Embryonic facial prominence (tissue), 1 donor: ENCODE data around the gene CLRN3.

Experiments
- DNase-seq: peaks from one replicate; pipeline ENCODE4 v3.0.0-alpha.2; 2016; ENCODE audit errors: extremely low spot score

Gene CLRN3

DNA sequence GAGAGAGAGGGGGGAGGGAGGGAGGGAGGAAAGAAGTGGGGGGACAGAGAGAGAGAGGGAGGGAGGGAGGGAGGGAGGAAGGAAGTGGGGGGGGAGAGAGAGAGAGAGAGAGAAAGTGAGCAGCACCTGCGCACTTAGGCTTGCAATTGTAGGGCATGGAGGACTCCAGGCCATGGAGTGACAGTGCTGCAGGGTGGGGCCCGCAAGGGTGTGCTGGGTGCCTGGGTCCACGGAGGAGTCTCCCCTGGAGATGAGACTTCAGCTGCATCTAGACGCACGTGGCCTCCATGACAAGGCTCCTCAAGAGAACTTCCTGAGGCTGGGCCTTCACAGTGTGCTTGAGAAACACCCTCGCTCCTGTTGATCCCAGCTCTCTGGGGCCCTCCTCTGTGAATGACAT lies 44.5 kb downstream of the CLRN3 start:
- no peak for DNase-seq

DNA sequence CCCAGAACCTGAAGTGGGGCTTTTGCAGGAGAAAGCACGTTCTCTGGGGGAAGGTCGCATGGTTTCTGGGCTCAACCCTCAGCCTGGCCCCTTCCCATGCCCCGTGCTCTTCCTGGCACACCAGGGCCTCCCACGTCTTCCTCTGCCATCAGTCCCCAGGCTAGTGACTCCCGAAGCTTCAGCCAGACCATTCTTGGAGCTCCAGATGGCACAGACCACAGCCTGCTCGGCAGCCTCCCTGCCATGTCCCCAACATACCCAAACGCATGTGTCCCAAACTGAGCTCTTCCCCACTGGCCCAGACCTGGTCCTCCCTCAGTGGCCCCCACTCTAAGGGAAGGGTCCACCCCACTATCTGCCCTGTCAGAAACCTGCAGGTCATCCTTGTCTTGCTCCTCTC lies 47.0 kb downstream of the CLRN3 start:
- DNase-seq, result no peak

DNA sequence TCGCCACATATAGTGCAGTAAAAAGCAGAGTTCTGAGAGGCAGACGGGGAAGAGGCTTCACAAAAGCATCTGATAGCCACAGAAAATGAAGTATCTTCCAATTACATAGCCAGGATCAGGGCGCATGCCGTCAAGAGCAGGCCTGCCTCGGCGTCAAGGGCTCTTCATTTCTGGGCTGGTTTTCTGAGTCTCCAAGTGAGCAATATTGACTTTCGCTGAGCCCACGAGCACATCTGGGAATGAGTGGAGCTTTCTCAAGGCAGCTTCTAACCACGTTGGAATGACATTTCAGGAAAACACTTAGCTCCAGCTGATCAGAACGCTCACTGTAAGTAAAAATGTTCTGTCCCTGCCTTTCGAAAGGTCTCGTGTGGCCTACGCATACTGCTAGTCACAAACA lies 51.9 kb downstream of the CLRN3 start:
- no peak for DNase-seq

DNA sequence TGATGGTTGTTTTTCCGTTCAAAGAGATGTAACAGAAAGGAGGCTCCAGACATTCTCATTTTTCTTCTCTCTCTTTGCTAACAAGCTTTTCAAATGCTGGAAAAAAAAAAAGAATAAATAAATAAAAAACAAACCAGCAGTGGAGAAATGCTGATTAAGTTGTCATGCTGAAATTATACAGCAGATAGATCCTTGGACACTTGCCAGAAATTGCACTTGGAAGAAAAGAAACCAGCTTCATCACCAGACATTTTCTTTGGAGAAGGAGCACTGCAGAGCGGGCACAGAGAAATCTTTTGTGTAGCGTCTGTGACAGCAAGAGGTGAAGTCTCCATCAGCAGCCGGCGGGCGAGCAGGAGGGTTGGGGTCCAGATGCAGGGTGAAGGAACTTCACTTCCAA lies 55.8 kb downstream of the CLRN3 start:
- DNase-seq, result no peak

DNA sequence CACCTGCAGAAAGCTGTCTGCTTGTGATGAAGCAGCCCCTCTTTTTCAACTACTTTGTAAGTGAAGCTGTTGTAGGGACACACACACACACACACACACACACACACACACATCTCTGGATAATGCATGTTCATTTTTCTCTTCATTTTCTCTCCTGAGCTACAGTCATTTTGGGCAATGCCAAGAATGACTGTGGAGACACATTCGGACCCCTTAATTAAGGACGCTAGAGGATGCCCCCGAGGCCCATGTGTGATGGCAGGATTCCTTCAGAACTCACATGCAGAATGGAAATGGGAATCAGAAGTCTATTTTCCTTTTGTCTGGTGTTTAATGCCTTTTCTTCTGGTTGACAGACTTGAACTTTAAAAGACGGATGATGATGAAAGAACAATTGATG lies 56.6 kb downstream of the CLRN3 start:
- no peak for DNase-seq

DNA sequence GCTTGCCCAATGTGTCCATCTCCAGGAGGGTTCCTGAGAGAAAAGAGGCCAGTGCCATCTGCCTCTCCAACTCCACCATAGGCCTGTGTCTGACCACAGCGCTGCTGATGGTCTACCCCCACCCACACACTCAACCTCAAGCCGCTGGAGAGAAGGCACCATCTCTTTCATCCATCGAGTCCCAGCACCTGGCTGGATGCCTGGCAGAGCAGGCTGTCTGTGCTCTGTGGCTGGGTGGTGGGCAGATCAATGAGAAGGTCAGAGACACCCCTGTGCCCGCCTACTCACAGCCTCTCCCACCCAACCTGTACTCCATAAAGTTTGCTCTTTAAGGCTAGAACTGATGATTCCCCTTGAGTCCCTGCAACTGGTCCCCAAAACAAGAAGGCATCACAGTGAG lies 58.0 kb downstream of the CLRN3 start:
- no peak for DNase-seq

DNA sequence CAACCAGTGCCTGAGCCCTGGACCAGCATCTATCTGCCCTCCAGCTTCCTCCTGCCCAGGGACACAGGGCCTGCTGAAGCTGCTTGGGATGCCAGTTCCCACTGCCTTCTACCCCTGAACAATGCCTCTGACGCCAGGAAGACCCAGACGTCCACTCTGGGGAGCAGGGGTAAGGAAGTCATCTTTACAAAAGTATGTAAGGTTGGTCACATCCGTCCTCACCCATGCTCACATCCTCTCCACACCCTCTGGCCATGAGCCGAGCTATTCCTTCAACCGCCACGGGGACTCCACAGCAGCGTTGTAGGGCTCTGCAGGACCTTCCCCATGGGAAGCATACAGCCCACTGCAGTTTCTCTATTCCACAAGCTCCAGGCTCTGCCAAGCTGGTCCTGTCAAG lies 58.5 kb downstream of the CLRN3 start:
- DNase-seq, result no peak

DNA sequence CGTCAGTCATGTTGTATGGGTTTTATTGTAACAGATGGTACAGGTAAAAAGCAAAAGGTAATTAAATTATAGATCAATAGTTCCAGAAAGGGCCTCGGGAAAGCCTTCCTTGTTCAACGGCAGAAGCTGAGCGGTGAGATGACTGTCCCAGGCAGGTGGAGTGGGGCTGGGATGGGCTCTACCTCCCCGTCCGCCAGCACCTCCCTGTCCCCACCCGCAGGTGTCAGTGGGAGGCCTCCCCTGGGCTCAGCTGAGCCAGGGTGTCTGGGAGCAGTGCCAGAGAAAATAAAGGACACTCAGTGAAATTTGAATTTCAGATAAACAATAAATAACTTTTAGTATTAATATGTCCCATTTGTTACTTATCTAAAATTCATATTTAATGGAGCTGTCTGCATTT lies 58.9 kb downstream of the CLRN3 start:
- no peak for DNase-seq

DNA sequence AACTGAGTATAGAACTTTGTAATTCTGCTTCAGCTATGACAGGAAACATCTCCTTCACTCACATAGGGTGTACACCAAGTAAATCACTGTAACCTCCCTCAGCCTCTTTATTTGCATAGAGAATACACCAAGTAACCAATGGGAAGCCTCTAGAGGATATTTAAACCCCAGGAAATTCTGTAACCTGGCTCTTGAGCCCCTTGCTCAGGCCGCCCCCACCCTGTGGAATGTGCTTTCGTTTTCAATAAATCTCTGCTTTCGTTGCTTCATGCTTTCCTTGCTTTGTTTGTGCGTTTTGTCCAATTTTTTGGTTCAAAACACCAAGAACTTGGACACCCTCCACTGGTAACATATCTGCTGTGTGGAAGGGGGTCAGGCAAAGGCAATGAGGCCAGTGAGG lies 60.2 kb downstream of the CLRN3 start:
- DNase-seq, result no peak

DNA sequence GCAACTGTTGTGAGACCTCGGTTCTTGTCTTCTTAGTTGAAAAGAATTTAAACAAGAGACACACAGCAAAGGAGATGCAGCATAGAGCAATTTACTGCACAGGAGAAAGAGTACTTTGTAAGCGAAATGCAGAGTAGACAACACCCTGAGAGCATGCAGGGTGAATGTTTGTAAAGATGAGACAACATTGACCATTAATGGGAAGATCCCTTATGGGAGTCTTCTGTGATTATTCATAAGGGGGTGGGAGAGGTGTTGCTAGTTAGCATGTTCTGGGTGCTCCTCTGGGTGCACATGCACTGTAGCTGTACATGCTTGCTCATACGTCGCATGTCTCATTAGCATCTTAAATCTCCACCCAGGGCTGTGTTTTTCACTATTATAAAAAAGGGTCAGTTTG lies 62.3 kb downstream of the CLRN3 start:
- no peak for DNase-seq
